GM12878 (cell line): ENCODE data around the gene RPRD1A.

Source experiments
- BRCA1 ChIP-seq: IDR thresholded peaks from 2 replicates; pipeline ENCODE4 v1.6.1; 2011; ENCODE audit warnings: low read depth, low read length, improper control_type of control experiment
- TCF12 ChIP-seq: IDR thresholded peaks from 2 replicates; pipeline ENCODE4 v1.6.1; 2011; ENCODE audit warnings: low read depth, mild to moderate bottlenecking, low read length

DNA sequence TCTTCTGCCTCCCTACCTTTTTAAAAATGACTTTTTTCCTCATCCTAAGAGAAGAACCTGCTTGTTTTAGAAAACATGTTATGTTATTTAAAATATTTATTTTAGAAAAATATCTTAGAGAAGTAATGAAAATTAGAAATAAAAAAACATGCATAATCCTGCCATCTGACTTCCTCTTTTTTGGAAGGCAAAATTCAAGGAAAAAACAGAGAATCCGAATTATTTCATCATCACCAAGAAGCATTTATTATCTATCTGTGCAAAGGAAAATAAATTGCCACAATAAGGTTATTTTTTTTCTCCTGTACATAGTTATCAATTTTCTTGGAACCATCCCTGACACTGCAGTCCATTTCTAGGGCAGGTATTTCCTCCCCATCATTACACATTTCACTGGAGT, 47.4 kb upstream of the RPRD1A start:
- no peak for TF ChIP-seq TCF12
- TF ChIP-seq BRCA1: no peak
